Measurements from ENCODE around the gene TMEM115.

Gene TMEM115, protein sequence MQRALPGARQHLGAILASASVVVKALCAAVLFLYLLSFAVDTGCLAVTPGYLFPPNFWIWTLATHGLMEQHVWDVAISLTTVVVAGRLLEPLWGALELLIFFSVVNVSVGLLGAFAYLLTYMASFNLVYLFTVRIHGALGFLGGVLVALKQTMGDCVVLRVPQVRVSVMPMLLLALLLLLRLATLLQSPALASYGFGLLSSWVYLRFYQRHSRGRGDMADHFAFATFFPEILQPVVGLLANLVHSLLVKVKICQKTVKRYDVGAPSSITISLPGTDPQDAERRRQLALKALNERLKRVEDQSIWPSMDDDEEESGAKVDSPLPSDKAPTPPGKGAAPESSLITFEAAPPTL

DNA sequence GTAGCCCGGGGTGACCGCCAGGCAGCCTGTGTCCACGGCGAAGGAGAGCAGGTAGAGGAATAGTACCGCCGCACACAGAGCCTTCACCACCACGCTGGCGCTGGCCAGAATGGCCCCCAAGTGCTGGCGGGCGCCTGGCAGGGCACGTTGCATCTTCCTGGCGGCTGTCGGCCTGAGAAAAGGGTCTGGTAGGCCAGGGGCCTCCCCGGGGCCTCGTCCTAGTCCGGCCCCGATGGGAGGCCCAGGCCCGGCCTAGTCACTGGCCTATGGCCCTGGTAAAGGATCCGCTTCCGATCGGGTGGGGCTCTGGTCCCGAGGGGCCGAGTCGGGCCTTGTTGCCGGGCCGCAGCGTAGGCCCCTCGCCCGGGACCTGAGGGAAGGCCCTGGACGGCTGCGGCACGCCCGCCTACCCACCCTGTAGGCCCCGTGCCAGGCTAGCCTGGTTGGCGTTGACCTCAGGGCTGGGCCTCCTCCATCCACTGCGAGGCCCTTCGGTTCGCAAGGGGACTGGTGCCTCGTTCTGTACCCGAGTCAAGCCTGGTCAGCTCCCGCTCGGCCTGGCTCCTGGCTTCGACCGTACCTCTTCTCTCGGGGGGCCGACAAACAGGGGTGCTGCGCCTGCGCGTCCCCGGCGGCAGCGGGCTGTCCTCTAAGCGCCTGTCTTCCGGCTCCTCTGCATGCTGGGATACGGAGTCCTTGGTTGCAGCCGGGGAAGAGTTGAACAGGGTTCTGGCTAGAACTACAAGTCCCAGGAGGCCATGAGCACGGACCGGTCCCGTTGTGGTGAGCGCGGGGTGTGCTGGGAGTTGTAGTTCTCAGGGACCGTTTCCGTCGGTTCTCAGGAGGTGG lies at the start of gene TMEM115:
Gene TMEM115, minus strand, starts transcription at position 611 of the 849 bp plus-strand sequence. Its CDS starts 458 bp downstream, at position 153.
- Histone ChIP-seq H3K36me3 (ENCODE audit: control insufficient read depth, insufficient read depth, low read length) (peaks cover 20% of the 10 kb centered on the region), H3K27me3 (replicated peaks; ENCODE audit: control insufficient read depth, insufficient read depth, low read length) (no peaks in the 10 kb centered on the region), H3K4me3 (replicated peaks; ENCODE audit: low read depth, low read length) (peak within 1 kb of the TSS; percentile 82)
- TF ChIP-seq, protein P1, sequence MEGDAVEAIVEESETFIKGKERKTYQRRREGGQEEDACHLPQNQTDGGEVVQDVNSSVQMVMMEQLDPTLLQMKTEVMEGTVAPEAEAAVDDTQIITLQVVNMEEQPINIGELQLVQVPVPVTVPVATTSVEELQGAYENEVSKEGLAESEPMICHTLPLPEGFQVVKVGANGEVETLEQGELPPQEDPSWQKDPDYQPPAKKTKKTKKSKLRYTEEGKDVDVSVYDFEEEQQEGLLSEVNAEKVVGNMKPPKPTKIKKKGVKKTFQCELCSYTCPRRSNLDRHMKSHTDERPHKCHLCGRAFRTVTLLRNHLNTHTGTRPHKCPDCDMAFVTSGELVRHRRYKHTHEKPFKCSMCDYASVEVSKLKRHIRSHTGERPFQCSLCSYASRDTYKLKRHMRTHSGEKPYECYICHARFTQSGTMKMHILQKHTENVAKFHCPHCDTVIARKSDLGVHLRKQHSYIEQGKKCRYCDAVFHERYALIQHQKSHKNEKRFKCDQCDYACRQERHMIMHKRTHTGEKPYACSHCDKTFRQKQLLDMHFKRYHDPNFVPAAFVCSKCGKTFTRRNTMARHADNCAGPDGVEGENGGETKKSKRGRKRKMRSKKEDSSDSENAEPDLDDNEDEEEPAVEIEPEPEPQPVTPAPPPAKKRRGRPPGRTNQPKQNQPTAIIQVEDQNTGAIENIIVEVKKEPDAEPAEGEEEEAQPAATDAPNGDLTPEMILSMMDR (IDR thresholded peaks at IDR 0.05; ENCODE audit: insufficient read depth, low read length, poor library complexity, severe bottlenecking) = no peak
- DNase-seq (ENCODE audit: extremely low read depth, insufficient read length) = peak; percentile 94

DNA sequence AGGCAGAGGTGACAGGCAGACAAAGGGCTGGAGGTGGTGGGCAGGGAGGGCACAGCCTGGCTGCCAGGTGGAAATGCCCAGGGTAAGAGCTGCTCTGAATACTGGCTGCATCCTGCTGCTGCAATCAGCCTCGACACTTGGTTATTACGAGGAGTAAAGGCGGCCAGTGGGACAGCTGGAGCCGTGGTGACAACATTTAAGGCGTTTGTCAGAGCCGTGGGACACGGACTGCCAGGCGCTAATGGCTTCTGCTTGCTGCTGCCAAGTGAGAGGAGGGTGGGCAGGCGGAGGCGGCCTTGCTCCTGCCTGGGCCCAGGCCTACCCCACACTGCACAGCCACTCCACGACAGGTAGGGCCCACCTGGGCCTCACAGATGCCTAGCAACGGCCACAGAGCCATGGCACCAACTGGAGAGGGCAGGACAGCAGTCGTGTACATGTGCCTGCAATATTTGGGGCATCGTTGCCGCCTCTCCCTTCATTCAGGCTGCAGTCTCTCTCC lies 49.2 kb upstream of the TMEM115 start:
- Histone ChIP-seq H3K4me3 (replicated peaks; ENCODE audit: low read depth, low read length) (no peak overlapping the region), H3K27me3 (replicated peaks; ENCODE audit: control insufficient read depth, insufficient read depth, low read length) (peaks cover 4% of the 10 kb centered on the region), H3K36me3 (ENCODE audit: control insufficient read depth, insufficient read depth, low read length) (no peaks in the 10 kb centered on the region)
- DNase-seq (ENCODE audit: extremely low read depth, insufficient read length) = no peak
- TF ChIP-seq, protein P1 (IDR thresholded peaks at IDR 0.05; ENCODE audit: insufficient read depth, low read length, poor library complexity, severe bottlenecking) = no peak

DNA sequence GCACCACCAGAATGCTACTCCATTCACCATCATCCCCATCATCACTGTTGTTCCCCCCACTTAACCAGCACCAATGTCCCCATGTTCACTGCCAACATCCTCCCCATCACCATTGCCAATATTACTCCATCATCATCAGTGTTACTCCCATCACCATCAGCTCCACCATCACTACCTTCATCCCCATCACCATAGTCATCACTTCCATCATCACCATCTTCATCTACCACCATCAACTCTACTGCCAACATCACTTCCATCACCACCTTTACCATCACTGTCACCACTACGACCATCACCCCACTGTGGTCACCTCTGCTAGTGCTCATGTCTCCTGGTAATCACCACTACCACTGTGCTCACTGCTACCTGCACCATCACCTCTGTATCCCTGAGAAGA lies 47.2 kb upstream of the TMEM115 start:
- Histone ChIP-seq H3K4me3 (replicated peaks; ENCODE audit: low read depth, low read length) (no peak overlapping the region), H3K36me3 (ENCODE audit: control insufficient read depth, insufficient read depth, low read length) (no peaks in the 10 kb centered on the region)
- TF ChIP-seq, protein P1 (IDR thresholded peaks at IDR 0.05; ENCODE audit: insufficient read depth, low read length, poor library complexity, severe bottlenecking) = no peak

DNA sequence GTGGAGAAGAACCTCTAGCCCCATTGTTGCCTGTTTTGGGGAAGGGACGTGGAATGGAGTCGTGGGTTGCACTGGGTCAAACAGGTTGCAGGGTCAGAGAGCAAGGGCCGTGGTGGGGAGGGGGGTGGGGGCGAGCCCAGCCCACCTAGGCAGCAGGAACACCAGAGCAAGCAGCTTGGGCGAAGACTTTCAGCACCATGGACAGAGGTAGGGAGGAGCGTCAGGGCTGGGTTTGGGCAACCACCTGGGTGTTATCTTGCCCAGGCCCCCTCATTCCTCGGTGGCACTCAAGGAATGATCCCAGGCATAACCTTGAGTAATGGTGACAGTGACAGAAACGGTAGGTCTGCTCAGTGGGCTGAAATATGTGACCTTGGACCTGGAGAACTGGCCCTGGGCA lies 45.9 kb upstream of the TMEM115 start:
- Histone ChIP-seq H3K27me3 (replicated peaks; ENCODE audit: control insufficient read depth, insufficient read depth, low read length) (peaks cover 4% of the 10 kb centered on the region), H3K4me3 (replicated peaks; ENCODE audit: low read depth, low read length) (no peak overlapping the region), H3K36me3 (ENCODE audit: control insufficient read depth, insufficient read depth, low read length) (no peaks in the 10 kb centered on the region)
- DNase-seq (ENCODE audit: extremely low read depth, insufficient read length) = no peak
- TF ChIP-seq, protein P1 (IDR thresholded peaks at IDR 0.05; ENCODE audit: insufficient read depth, low read length, poor library complexity, severe bottlenecking) = no peak

More for the DNA sequence above, 47.2 kb upstream of the TMEM115 start:
- peaks cover 4% of the 10 kb centered on the region for H3K27me3 ChIP-seq (replicated peaks; ENCODE audit: control insufficient read depth, insufficient read depth, low read length)
- DNase-seq (ENCODE audit: extremely low read depth, insufficient read length) = no peak

DNA sequence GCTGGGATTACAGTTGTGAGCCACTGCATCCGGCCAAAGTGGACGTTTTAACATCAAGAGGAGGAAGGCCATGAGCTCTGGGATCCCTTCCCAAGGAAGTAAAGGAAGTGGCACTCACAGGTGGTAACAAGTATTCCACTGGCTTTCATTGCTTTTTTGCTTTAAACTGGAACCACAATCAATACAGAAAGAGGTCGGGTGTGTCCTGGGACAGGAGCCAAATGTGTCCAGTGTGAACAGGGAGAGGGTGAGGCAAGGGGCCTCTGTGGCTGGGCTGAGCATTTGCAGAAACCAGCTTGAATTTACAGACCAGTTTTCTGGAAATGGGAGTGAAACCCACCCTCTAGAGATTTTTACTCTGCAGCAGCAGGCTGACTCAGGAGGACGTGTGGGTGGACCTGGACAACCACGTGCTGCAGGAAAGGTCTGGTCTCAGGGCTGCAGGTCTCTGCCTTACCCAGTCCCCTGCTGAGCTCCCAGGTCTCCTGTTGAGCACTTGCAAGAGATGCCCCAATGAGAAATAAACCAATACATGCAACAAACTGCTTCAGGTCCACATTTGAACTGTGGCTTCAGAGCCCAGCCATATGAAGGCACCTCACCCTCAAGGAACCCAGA lies 42.8 kb upstream of the TMEM115 start:
- no peaks in the 10 kb centered on the region for H3K36me3 ChIP-seq (ENCODE audit: control insufficient read depth, insufficient read depth, low read length)
- TF ChIP-seq, protein P1 (IDR thresholded peaks at IDR 0.05; ENCODE audit: insufficient read depth, low read length, poor library complexity, severe bottlenecking) = no peak
- no peak for DNase-seq (ENCODE audit: extremely low read depth, insufficient read length)
- no peak overlapping the region for H3K4me3 ChIP-seq (replicated peaks; ENCODE audit: low read depth, low read length)
- no peaks in the 10 kb centered on the region; the same call in 1 of the 2 replicates for H3K27me3 ChIP-seq (replicated peaks; ENCODE audit: control insufficient read depth, insufficient read depth, low read length)

Data from GM06990 (cell line).